Left lobe of liver (tissue), 2 donors: ENCODE measurements around the gene GOLGA6D. TPM values are rescaled to one million over a fixed set of nuclear protein-coding genes. Genes with fewer than 3 reads are reported as not detected.
A peak's percentile ranks its signal among the peaks of the same experiment; 100 is the strongest.
"Not testable (repeated sequence)": the region's sequence is repeated elsewhere in the genome, so short reads cannot be mapped to it uniquely, and the experiment has no call there.

Experiments
- ATAC-seq: fragments of 200-7000 bp; cut with Tn5 transposase; one replicate; pipeline ENCODE4 v1.9.1; 2020; ENCODE audit warnings: mild to moderate bottlenecking, moderate library complexity
- DNase-seq: peaks from one replicate; pipeline ENCODE4 v3.0.0-alpha.2; 2020; ENCODE audit warnings: low spot score
- total RNA-seq: library from RNA; stranded (reverse); gene quantifications from one replicate; pipeline ENCODE4 v1.2.1, GENCODE V29; 2021
- donor health status: DM: no; HTN: no; CAD: no; lungs with moderate emphysema.
- donor health status: DM: no; HTN: yes; CAD: no.

GOLGA6D gene
- total RNA-seq, 1 donor from 2014 or later = 0.45 TPM

GRCh38 chr15:75275617-75276016 lies 7.0 kb upstream of the GOLGA6D start:
- DNase-seq = peak; percentile 43
- ATAC-seq = not testable (repeated sequence)

GRCh38 chr15:75278497-75278896 lies 4.1 kb upstream of the GOLGA6D start:
- ATAC-seq, DNase-seq: not testable (repeated sequence)

DNA sequence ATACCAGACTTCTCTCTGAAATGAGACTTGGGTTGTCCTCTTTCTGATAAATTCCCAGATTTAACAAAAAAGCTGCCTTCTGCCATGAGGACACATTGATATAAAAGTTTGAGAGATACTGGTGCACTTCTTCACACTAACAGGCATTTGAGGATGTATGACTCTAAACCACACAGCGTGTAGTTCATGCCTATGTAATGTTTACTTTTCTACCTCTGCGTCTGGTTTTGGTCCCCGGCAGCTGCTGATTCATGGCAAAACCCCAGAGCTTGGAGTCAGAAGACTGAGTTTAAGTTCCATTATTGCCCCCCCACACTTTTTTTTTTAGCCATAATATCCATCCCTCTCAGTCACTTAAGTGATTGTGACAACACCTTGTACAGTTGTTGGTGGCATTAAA lies 1.5 kb downstream of the GOLGA6D start:
- not testable (repeated sequence) for DNase-seq

DNA sequence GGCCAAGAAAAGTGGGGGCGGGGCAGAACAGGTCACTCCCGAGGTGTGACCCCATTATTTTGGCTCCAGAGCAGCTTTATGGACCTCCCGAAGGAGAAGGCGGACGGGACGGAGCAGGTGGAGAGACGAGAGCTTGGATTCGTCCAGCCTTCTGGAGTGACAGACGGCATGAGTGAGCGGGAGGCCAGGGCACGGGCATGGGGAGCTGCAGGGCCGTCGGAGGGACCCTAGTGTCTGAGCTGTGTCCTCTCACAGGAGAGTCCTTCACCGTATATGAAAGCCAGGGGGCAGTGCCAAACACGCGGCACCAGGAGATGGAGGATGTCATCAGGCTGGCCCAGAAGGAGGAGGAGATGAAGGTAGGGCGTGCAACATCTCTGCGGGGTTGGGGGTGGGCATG lies 11.0 kb downstream of the GOLGA6D start:
- DNase-seq, ATAC-seq: not testable (repeated sequence)

More for the DNA sequence above, 1.5 kb downstream of the GOLGA6D start:
- not testable (repeated sequence) for ATAC-seq

GRCh38 chr15:75298541-75299310 lies 16.1 kb downstream of the GOLGA6D start:
- DNase-seq = peak; percentile 66
- peak; percentile 99 for ATAC-seq

DNA sequence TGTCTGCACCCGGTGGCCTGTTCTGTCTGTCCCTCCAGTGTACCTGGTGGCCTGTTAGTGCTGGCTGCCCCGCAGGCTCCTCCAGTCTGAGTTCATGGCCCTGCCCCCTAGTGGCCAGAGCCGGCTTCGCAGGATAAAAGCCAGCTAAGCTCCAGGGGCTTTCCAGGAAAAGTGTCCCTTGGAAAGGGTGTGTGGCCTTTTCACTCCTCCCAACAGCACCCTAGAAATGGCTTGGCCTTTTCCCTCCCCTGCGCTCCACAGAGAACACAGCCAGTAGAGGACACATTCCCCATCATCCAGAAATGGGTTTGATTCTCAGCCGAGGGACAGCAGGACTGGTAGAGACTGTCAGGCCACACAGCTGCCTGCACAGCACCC lies 16.7 kb downstream of the GOLGA6D start:
- ATAC-seq (peak; percentile 100), DNase-seq (peak; percentile 73)

DNA sequence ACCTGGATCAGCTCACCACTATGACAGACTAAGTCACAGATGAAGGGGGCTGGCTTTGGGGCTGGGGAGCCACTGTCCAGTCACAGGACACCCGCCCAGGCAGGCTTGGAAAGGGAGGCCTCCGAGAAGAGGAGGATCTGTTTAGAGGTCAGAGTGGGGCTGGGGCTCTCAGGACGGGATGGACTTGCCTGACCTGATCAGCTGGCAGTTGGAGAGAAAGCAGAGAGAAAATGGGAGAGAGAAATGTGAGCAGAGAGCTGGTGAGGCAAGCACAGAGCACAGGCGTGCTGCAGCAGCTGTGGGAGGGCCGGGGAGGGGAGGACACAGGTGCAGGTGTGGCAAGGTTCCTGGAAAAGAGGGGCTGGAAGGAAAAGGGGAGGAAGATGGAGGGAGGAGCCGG lies 17.4 kb downstream of the GOLGA6D start:
- not testable (repeated sequence) for ATAC-seq, DNase-seq

DNA sequence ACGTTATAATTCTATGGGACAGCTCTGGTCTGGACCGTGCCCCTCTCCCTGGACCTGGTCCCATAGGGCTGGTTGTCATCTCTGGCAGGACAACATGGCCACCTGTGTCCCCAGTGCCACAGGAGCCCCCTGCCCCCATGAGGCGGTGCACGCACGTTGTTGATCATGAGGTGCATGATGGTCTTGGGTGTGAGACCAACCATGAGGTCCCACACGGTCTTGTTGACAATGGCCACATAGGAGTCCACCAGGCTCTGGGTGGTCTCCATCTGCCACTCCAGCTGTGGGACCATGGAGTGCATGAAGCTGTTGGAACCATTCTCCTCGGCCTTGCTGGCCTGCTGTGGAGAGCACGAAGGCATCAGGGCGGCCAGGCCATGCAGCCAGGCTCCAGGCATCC lies 19.7 kb downstream of the GOLGA6D start:
- ATAC-seq = no peak
- DNase-seq = no peak

DNA sequence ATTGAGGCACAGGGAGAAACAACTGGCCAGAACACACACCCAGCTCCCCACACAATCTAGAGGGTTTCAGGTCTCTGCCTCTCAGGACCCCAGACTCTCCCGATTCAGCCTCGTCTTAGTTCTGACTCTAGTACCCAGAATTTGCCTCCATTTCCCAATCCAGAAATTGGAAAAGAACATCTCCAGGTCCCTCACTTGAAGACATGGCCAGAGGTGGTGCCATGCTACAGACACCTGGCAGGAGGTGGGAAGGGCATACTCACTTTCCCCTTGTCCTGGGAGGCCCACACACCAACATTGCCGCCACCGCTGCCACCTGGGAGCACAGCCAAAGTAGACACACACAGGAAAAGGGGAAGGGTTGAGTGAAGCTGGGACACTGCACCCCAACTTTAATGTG lies 20.1 kb downstream of the GOLGA6D start:
- DNase-seq, ATAC-seq: not testable (repeated sequence)

- no peak for ATAC-seq
Observed at GRCh38 chr15:75306188-75306587, 23.6 kb downstream of the GOLGA6D start.

GRCh38 chr15:75307778-75308390 lies 25.2 kb downstream of the GOLGA6D start:
- peak; percentile 57 for DNase-seq
- ATAC-seq = peak; percentile 99

More at GRCh38 chr15:75306188-75306587, 23.6 kb downstream of the GOLGA6D start:
- no peak for DNase-seq

- DNase-seq (no peak), ATAC-seq (no peak)
Observed at GRCh38 chr15:75309711-75310110, 27.1 kb downstream of the GOLGA6D start.

DNA sequence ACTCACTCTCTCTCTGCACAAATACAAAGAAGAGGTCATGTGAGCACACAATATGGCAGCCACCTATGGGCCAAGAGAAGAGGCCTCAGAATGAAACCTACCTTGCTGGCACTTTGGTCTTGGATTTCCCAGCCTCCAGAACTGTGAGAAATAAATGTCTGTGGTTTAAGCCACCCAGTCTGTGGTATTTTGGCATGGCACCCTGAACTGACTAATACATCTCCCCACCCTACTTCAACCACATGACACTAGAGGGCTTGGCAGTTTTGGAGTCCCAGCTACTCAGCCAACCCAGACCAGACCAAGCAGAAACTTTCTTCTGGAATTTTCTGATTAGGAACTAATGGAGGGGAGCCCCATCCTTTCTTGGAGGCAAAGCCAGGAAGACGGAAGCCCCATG lies 29.9 kb downstream of the GOLGA6D start:
- DNase-seq, ATAC-seq: not testable (repeated sequence)

DNA sequence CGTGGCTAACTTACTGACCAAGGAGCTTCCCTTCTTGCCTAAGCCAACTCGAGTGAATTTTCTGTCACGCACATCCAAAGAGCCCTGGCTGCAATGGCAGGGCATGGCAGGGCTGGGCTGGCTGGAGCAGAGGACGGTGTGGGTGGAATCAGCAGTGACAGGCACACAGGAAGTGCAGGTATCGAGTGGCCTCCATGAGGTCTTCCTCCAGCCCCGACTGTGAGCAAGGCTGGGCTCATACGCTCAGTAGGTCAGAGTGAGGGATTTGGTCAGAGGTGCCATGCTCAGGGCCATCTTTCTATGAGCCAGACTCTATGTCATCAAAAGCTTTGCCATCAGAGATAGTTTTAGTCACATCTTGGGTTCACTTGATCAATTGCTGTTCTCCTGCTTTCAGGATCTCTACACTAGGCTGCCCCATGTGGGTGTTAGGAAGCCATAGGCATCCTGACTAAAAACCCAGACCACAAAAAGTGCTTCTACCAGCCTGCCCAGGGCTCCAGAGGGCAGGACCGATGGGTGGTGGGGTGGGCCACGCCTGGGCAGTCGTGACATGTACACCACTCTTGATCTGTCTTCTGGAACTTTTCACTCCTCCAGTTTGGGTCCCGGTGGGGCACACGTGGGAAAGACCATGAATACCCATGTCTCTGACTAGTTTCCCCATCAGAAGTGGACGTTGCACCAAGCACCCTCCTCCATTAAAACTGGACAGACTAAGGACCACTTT lies 30.6 kb downstream of the GOLGA6D start:
- no peak for ATAC-seq
- no peak for DNase-seq

DNA sequence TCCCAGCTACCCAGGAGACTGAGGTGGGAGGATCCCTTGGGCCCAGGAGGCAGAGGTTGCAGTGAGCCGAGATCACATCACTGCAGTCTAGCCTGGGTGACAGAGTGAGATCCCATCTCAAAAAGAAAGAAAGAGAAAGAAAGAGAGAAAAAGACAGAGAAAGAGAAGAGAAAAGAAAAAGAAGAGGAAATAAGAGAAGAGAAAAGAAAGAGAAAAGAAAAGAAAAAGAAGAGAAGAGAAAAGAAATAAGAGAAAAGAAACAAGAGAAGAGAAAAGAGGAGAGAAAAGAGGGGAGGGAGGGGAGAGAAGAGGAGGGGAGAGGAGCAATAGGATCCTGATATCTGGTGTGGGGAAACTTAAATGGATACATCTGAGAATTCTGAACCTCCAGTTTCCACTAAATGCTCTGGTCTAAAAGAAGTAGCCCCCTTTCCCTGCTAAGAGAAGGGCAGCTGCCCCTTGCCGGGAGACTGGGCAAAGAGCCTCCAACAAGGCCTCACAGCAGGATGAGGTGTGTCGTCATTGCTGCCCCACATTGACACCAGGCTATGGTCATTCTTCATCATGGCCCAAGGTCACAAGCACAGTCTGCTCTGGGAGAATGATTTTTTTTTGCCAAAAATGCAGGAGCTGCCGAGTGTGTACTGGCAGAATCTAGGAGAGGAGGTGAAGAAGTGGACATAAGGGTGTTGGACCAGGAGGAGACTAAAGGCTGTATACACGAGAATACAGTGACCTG lies 32.1 kb downstream of the GOLGA6D start:
- DNase-seq = no peak
- ATAC-seq = no peak

DNA sequence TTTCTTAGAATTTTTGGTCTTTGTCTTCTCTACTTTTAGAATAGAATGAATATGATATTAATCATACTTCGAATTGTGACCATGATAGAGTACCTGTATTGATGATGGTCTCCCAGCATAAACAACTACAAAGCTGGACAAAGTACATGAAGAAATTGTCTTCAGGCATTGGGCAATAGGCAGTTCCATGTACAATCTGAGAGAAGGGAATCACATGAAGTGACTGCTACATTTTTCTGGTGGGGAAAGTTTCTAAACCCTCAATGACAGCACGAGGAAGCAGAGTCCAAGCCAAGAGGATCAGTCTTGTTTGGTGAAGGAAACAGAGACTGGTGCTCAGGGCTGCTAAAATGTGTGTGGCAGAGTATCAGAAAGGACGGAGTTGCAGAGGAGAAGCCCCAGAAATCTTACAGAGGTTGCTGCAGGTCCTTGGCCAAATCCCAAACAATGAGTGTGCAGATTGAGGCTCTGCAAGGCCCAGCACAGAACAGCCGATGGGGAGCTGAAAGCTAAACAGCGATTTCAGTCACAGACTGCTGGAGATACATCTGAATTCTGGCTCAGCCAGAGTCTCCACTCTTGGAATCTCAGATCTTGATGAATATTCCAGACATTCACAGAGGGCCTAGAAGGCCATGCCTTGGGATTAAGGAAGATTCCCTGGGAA lies 36.7 kb downstream of the GOLGA6D start:
- not testable (repeated sequence) for ATAC-seq, DNase-seq

DNA sequence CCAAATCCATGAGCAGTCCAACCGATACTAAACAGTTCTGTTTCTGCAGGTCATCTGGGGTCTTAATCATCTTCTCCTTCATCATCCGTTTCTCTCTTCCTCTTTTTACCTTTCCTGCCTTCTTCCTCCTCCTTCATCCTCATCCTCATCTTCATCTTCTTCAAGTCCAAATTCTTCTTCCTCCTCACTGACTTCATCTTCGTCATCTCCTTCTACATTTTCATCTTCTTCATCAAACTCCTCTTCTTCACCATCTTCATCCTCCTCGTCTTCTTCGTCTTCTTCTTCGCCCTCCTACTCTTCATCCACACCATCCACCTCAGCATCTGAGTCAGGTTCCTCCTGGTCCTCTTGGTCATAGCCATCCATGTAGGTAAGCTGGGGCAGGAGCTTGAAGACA lies 39.1 kb downstream of the GOLGA6D start:
- ATAC-seq (no peak), DNase-seq (no peak)

DNA sequence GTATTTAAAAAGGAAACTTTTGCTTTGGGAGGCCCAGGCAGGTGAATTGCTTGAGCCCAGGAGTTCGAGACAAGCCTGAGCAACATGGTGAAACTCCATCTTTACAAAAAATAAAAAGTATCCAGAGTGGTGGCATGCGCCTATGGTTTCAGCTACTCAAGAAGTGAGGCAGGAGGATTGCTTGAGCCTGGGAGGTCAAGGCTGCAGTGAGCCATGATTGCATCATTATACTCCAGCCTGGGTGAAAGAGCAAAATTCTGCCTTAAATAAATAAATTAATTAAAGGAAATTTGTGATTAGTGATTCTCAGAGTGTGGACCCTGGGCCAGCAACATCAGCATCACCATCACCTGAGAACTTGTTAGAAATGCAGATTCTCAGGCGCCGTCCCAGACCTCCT lies 43.3 kb downstream of the GOLGA6D start:
- DNase-seq (no peak), ATAC-seq (no peak)

DNA sequence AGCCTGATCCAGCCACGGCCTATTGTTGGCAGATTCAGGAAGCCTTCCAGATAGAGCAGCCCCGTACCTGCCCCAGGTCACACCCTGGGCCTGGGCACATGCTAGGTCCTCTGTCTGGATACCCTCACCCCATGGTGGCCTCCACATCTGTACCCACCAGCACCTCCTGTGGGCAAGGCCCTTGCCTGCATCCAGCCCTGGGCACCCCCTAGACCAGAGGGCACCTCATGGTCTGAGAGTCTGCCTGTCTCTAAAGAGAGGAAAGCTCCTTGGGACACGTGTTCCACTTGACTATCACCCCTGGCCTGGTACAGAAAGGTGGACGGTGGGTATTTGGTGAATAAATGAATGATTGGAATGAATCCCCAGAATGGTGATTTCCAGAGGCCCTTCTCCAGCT lies 44.4 kb downstream of the GOLGA6D start:
- ATAC-seq (no peak), DNase-seq (no peak)

DNA sequence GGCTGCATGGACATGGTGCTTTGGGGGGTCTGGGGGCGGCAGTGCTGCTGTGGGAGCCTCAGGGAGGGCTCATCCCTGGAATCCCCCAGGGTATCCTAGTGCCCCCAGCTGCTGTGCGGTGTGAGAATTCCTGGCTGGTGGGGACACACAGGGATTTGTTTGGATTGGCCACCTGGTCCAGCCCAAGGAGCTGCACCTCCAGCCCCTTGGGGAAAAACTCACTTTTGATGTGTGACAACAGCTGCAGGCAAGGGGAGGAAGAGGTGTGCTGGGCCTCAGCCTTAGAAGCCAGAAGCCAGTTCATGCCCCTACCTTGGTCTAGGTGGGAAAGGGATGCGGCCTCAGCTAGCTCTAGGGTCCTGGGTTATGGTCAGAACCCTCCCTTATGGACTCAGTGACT lies 44.9 kb downstream of the GOLGA6D start:
- ATAC-seq (no peak), DNase-seq (no peak)
